ENCODE measurements around the gene ESPL1. TPM values are rescaled to one million over a fixed set of nuclear protein-coding genes. Genes with fewer than 3 reads are reported as not detected.

The ESPL1 gene
- total RNA-seq, 8 experiments from 2014 or later = 0.50 to 15.2 (median 0.66) TPM

DNA sequence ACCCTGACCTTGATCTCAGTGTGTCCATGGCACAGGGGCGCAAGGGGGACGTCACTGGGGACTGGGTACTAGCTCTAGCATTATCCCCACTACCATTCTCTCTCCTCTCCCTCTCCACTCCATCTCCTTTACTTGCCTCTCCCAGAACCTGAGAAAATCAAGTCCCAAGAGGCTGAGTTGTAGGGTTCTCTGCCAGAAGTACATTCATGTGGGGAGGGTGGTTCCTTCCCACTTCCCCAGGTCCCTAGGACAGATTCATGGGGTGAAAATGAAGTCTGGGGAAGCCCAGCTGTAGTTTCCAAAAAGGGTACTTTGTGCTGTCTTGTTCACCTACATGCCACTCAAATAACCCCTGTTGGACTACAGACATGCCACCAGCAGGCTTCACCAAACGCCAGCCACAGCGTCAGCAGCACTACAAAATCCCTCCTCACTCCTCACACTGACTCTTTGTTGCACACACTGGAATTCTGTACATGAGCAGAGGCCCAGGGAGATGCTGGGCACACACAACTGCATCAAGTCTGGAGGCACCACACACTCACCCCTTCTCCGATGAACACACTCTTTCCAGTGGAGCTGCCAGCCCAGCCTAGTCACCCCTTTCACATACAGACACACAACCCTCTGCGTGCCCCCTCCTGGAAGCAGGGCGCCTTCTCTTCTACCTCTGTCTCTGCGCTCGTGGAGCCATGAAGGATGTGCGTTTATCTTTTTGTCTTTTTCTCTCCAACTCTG is 43.0 kb upstream of the ESPL1 start:
- no peak for ATAC-seq (replicated peaks in 6 of 8)
- peaks cover 35 to 39% of the 10 kb centered on the region in 2 donors for H3K4me1 ChIP-seq (replicated peaks in 1 of 2)
- in situ Hi-C loops (cut with MboI; ENCODE audit: low pct_unique_long_range_greater_than_20kb in 2 of 9, low sequenced_read_pairs in 9 of 9, unreplicated experiment in 9 of 9) = no loop called here
- H3K4me3 ChIP-seq = no peak overlapping the region
- 47 to 83% (median 74%) methylated on average over 3 to 5 of the region's 10 CpGs; no CpG with 5 or more reads in 6 of the 10 experiments for WGBS, 10 experiments
- H3K27ac ChIP-seq = no peak overlapping the region

DNA sequence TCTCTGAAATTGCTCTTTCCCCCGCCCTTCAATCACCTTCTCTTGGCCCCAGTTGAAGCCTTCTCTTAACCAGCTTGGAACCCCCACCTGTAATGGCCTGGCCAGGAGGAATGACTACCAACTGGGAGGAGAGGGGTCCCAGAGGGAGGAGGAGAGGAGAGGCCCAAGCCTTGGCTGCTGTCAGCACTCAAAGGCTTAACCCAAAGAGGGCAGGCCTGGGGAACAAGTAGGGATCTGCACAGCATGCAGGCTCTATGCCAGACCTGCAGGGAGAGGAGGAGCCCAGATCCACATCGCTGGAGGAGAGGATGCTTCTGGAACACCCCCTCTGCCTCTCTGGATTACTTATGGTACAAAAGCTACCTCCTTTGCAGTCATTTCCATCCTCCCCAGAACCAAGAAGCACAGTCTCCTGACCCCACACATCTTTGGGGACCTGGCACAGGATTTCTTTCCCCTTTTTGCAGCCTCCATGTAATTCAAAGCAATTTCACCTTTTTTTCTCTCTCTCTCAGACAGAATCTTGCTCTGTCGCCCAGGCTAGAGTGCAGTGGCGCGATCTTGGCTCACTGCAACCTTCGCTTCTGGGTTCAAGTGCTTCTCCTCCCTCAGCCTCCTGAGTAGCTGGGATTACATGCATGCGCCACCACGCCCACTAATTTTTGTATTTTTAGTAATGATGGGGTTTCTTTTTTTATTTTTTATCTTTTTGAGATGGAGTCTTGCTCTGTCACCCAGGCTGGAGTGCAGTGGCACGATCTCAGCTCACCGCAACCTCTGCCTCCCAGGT is 42.3 kb upstream of the ESPL1 start:
- in situ Hi-C loops (cut with MboI; ENCODE audit: low pct_unique_long_range_greater_than_20kb in 2 of 9, low sequenced_read_pairs in 9 of 9, unreplicated experiment in 9 of 9) = no loop called here
- H3K4me1 ChIP-seq (replicated peaks in 1 of 2) = peaks cover 35 to 39% of the 10 kb centered on the region in 2 donors
- H3K4me3 ChIP-seq = no peak overlapping the region
- ATAC-seq (replicated peaks in 6 of 8) = peak in 3 of 8 experiments; percentile 2 to 10 (median 7)
- 50 to 100% (median 84%) methylated on average over 1 to 7 of the region's 10 CpGs; no CpG with 5 or more reads in 2 of the 10 experiments for WGBS, 10 experiments
- H3K27ac ChIP-seq = no peak overlapping the region

DNA sequence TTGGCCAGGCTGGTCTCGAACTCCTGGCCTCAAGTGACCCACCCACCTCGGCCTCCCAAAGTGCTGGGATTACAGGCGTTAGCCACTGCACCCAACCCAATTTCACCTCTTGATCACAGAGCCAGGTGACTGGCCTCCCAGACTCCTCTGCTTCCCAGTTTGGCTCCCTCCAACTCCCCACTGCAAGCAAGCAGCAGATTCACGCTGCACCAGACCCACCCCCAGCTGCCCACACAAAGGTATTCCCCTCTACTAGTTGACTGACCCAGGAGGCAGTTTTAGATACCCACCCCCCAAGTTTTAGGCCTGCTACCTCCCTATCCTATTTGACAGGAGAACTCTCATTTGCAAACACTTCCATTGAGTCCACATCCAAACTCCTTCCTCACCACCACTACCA is 41.3 kb upstream of the ESPL1 start:
- H3K4me3 ChIP-seq = no peak overlapping the region
- peaks cover 35 to 41% of the 10 kb centered on the region in 2 donors for H3K4me1 ChIP-seq (replicated peaks in 1 of 2)
- WGBS, 10 experiments = 60 to 100% (median 100%) methylated on average over 1 of the region's 4 CpGs; no CpG with 5 or more reads in 7 of the 10 experiments
- no peak overlapping the region for H3K27ac ChIP-seq
- in situ Hi-C loops (cut with MboI; ENCODE audit: low pct_unique_long_range_greater_than_20kb in 2 of 9, low sequenced_read_pairs in 9 of 9, unreplicated experiment in 9 of 9) = no loop called here
- no peak for ATAC-seq (replicated peaks in 6 of 8)

DNA sequence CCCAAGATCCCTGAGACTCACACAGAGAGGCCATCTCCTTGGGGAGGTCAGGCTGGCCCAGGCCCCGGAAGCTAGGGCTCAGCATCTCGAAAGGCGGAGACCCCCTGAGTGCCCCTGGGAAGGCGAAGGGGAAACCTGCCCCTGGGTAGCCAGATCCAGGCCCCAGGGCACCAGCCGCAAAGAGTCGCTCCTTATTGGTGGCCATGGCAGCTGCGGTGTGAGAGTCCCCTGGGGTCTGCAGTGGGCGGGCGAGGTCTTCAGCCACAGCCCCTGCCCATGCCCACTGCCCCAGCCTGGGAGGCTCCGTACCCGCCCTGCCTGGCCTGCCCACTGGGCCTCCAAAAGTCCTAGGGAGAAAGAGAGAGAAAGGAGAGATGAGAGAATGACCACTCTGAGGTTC is 40.8 kb upstream of the ESPL1 start:
- H3K27ac ChIP-seq = no peak overlapping the region
- WGBS, 10 experiments = 95 to 100% methylated on average over 1 to 8 of the region's 11 CpGs; no CpG with 5 or more reads in 8 of the 10 experiments
- no peak for ATAC-seq (replicated peaks in 6 of 8)
- H3K4me3 ChIP-seq = no peak overlapping the region
- H3K4me1 ChIP-seq (replicated peaks in 1 of 2) = peaks cover 34 to 40% of the 10 kb centered on the region in 2 donors
- in situ Hi-C loops (cut with MboI; ENCODE audit: low pct_unique_long_range_greater_than_20kb in 2 of 9, low sequenced_read_pairs in 9 of 9, unreplicated experiment in 9 of 9) = no loop called here

DNA sequence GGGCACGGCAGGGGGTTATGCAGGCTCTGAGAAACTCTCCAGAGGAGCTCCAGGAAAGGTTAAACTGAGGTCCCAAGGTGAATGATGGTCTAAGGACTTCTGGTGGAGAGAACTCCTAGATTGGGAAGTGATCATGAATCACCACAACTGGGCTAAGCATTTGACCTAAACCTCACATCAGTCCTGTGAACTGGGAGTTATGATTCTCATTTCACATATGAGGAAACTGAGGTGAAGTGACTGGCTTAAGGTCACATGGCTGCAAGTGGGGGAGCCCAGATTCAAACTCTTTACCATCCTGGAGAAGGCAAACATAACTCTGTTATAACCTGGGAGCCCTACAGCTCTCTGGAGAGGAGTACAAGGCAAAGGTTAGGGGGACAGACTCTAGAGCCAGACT is 40.3 kb upstream of the ESPL1 start:
- 57 to 67% methylated on average over 1 of the region's 1 CpG; no CpG with 5 or more reads in 8 of the 10 experiments for WGBS, 10 experiments
- no peak overlapping the region for H3K27ac ChIP-seq
- in situ Hi-C loops (cut with MboI; ENCODE audit: low pct_unique_long_range_greater_than_20kb in 2 of 9, low sequenced_read_pairs in 9 of 9, unreplicated experiment in 9 of 9) = no loop called here
- H3K4me1 ChIP-seq (replicated peaks in 1 of 2) = peaks cover 34 to 40% of the 10 kb centered on the region in 2 donors
- no peak for ATAC-seq (replicated peaks in 6 of 8)
- no peak overlapping the region for H3K4me3 ChIP-seq

DNA sequence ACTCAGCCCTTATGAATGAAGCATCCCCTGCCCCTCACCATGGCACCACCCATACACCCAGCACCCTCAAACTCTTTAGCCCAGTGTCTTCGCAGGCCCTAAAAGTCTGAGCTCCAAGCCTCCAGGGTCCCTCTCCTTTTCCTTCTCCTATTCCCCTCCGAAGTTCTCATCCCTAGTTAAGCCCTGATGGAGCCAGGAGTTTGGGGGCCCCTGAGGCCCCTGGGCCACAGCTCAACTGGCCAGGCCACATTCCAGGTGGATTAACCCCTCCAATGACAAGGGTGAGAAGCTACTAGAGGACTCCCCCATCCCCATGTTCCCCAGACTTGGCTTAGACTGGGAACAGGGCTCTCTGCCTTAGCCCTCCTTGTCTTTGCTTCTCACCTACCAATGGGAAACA is 38.6 kb upstream of the ESPL1 start:
- in situ Hi-C loops (cut with MboI; ENCODE audit: low pct_unique_long_range_greater_than_20kb in 2 of 9, low sequenced_read_pairs in 9 of 9, unreplicated experiment in 9 of 9) = no loop called here
- peaks cover 34 to 40% of the 10 kb centered on the region in 2 donors for H3K4me1 ChIP-seq (replicated peaks in 1 of 2)
- H3K4me3 ChIP-seq = no peak overlapping the region
- no peak for ATAC-seq (replicated peaks in 6 of 8)
- no peak overlapping the region for H3K27ac ChIP-seq
- WGBS, 10 experiments = 100% methylated on average over 1 of the region's 2 CpGs; no CpG with 5 or more reads in 6 of the 10 experiments

DNA sequence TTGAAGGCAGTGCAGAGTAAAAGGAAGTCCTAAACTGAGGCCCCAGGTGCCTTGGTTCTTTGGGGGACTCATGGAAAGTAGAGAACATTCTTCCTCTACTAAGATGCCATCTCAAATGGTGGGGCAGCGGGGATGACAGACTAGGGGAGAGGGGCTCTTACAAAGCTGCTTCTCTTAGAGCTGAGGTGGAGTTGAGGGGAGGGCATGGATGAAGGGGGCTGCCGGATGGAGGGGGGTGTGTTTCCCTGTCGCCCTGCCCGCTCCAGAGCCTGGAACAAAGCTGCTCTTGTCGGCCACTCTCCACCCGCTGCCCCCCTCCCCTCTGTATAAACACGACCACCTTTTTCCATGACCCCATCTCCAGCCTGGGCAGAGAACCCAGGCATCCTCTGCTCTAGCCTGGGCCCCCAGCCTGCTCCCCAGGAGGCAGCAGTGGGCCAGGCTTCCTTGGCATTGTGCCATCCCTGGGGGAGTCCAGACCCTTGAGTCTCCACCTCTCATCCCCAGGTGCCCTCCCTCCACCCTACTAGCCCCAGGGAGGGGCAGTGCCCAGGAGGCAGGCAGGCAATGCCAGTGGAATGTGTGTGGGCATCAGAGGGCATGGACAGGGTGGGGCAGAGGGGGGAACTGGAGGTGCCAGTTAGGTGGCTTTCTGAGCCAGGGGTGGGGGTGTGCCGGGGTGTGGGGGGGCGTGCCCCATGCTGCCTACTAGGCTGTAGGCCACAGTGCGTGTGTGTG is 37.8 kb upstream of the ESPL1 start:
- Histone ChIP-seq H3K4me1 (replicated peaks in 1 of 2) (peaks cover 30 to 37% of the 10 kb centered on the region in 2 donors), H3K4me3 (no peak overlapping the region), H3K27ac (no peak overlapping the region)
- ATAC-seq (replicated peaks in 6 of 8) = no peak
- in situ Hi-C loops (cut with MboI; ENCODE audit: low pct_unique_long_range_greater_than_20kb in 2 of 9, low sequenced_read_pairs in 9 of 9, unreplicated experiment in 9 of 9) = no loop called here
- WGBS, 10 experiments = 81 to 100% methylated on average over 1 to 3 of the region's 10 CpGs; no CpG with 5 or more reads in 8 of the 10 experiments

DNA sequence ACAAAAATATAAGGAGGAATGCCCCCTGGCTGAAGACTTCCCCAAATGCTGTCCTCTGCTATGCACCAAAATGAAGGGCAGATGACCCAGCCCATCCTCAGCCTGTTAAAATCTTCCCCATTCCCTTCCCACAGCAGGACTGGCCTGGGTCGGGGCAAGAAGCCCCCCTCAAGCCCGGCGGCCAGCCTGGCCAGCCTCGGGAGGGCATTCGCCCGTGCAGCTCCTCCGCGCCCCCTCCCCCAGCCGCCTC is 36.5 kb upstream of the ESPL1 start:
- in situ Hi-C loops (cut with MboI; ENCODE audit: low pct_unique_long_range_greater_than_20kb in 2 of 9, low sequenced_read_pairs in 9 of 9, unreplicated experiment in 9 of 9) = no loop called here
- 0 to 29% methylated on average over 1 of the region's 9 CpGs; no CpG with 5 or more reads in 8 of the 10 experiments for WGBS, 10 experiments
- Histone ChIP-seq H3K4me1 (replicated peaks in 1 of 2) (peaks cover 28 to 33% of the 10 kb centered on the region in 2 donors), H3K27ac (no peak overlapping the region), H3K4me3 (no peak overlapping the region)
- peak in 2 of 8 experiments; percentile 2 to 13 for ATAC-seq (replicated peaks in 6 of 8)

DNA sequence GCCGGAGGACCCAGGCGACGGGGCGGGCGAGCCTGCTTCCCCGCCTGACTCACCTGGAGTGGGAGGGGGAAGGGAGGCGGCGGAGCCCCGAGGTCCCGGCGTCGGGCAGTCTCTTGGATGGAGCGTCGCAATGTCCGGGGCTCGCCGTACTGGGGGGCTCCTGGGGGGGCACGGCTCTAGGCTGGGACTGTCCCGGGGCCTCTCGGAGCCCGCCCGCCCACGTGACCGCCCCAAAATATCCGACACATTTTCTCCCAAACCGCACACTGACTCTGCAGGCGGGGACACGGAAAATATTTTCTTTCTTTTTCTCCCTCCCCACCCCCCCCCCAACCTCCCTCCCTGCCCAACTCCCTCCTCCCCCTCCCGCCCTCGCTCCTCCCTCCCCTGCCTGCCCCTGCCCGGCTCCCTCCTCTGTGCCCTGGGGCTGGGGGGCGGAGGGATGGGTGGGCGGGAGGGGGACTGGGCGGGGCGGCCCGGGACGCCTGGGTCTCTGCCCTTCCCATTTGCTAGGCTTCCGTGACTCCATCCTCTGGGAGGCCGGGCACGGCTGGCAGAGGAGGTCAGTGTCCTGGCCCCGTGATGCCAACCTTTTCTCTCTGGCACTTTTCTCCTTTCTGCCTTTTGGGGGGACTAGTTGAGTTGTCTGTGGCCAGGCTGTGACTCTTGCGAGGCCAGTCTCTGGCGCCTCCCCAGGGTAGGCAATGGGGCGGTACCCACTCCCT is 36.0 kb upstream of the ESPL1 start, which contains the start of gene RARG:
Gene RARG, minus strand, starts transcription at position 289 of the 725 bp plus-strand sequence. CDS start 4,664 bp downstream, outside the sequence.
- no peak within 1 kb of the TSS for H3K27ac ChIP-seq
- peaks cover 28 to 33% of the 10 kb centered on the region in 2 donors for H3K4me1 ChIP-seq (replicated peaks in 1 of 2)
- H3K4me3 ChIP-seq = peak within 1 kb of the TSS in 1 of 5 donors; percentile 19
- in situ Hi-C loops (cut with MboI; ENCODE audit: low pct_unique_long_range_greater_than_20kb in 2 of 9, low sequenced_read_pairs in 9 of 9, unreplicated experiment in 9 of 9) = no loop called here
- ATAC-seq (replicated peaks in 6 of 8) = peak; percentile 38 to 78 (median 54)
- whole genome bisulfite sequencing, 10 experiments = 0 to 60% methylated on average over 2 of the region's 44 CpGs; no CpG with 5 or more reads in 8 of the 10 experiments

DNA sequence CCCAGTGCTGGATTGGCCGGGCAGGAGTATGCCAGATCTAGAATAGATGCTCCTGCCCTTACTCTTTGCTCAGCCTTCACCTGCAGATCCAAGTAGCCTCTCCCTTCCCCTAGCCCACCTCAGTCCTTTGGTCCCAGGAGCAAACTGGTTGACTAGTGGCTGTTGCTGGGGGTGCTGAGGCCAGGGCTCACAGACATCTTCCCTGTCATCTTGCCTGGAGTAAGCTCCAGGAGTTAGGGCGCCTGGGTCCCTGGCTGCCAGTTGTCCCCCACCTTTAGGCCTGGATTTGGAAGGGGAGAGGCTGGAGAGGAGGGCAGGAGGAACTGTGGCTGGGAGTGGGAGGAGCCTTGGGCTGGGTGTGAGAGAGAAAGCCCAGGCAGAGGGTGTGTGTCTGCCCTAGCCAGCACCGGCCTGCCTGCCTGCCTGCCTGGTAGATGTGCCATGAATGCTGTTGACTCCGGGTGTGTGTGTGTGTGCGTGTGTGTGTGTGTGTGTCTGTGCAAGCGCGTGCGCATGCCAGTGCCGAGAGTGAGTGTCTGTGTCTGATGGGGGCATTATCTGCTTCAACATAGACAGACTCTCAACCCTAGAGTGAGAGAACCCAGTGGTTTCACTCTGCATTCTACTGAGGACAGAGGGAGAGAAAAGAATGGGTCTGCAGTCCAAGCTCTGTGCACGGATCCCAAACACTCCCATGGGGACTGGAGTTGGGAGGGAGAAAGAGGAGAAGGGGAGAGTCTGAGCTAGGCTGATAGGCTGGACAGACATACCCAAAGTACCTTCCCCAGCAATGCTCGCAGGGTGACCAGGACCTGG is 35.2 kb upstream of the ESPL1 start:
- Histone ChIP-seq H3K4me1 (replicated peaks in 1 of 2) (peaks cover 28 to 33% of the 10 kb centered on the region in 2 donors), H3K4me3 (no peak overlapping the region), H3K27ac (no peak overlapping the region)
- 0 to 53% (median 25%) methylated on average over 1 to 7 of the region's 11 CpGs; no CpG with 5 or more reads in 4 of the 10 experiments for WGBS, 10 experiments
- peak; percentile 63 to 82 (median 76) for ATAC-seq (replicated peaks in 6 of 8)
- in situ Hi-C loops (cut with MboI; ENCODE audit: low pct_unique_long_range_greater_than_20kb in 2 of 9, low sequenced_read_pairs in 9 of 9, unreplicated experiment in 9 of 9) = no loop called here

DNA sequence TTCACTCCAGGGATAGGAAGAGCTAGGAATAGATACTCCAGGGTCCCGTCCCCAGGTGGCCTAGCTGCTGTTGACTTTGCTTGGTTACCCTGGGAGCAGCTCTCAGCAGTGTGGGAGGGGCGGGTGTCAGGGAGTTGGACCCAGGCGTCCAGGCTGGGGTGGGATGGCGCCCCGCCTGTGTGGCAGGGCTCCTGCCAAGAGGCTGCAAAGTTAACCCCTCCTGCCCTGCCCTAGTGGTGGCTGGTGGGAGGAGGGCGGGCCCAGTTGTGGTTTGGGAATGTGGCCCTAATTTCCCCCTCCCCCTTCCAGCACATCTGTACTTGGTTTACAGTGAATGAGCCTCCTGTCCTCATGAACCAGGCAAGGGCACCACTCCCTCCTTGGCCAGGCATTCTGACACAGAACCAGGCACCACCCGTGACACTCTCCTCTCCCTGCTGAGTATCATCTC is 34.4 kb upstream of the ESPL1 start:
- H3K27ac ChIP-seq = peak overlapping the region in 1 of 2 donors; percentile 12
- ATAC-seq (replicated peaks in 6 of 8) = peak in 3 of 8 experiments; percentile 5 to 39 (median 14)
- in situ Hi-C loops (cut with MboI; ENCODE audit: low pct_unique_long_range_greater_than_20kb in 2 of 9, low sequenced_read_pairs in 9 of 9, unreplicated experiment in 9 of 9) = no loop called here
- peaks cover 28 to 33% of the 10 kb centered on the region in 2 donors for H3K4me1 ChIP-seq (replicated peaks in 1 of 2)
- WGBS, 10 experiments = 20 to 86% (median 80%) methylated on average over 1 of the region's 7 CpGs; no CpG with 5 or more reads in 7 of the 10 experiments
- no peak overlapping the region for H3K4me3 ChIP-seq
